Muscle of arm (tissue), 12 donors: Measurements from ENCODE around the gene TUBB3. TPM values are rescaled to one million over a fixed set of nuclear protein-coding genes. Genes with fewer than 3 reads are reported as not detected.

Source experiments
- polyA plus RNA-seq, 12 donors: library from polyadenylated mRNA; unstranded; fragments of 120-200 nt; gene quantifications; one replicate each; pipeline ENCODE4 v1.2.1, GENCODE V29; 2013; ENCODE audit not compliant: insufficient read length in 12 of 12

The TUBB3 gene
- polyA plus RNA-seq, 12 donors, result 4.8 to 36.9 (median 8.4) TPM; not detected in 1

Other genes with a start within 250 kb of the TUBB3 start
- 10 to 100 TPM in 11 of 12 donors, not detected in 1; 39.0 to 72.1 (median 46.5) TPM for gene CDK10, start 236.7 kb upstream of the TUBB3 start, polyA plus RNA-seq
- gene SPATA2L, start 221.6 kb upstream of the TUBB3 start, polyA plus RNA-seq, result 1 to 10 TPM in 10 of 12 donors, not detected in 2; 1.2 to 3.3 (median 1.7) TPM
- gene VPS9D1, start 202.4 kb upstream of the TUBB3 start, polyA plus RNA-seq, result 10 to 100 TPM in 4 of 12 donors, 1 to 10 TPM in 7, not detected in 1; 7.0 to 16.5 (median 9.4) TPM
- 10 to 100 TPM in 11 of 12 donors, not detected in 1; 15.7 to 35.5 (median 20.8) TPM for gene ZNF276, start 201.8 kb upstream of the TUBB3 start, polyA plus RNA-seq
- 10 to 100 TPM in 10 of 12 donors, 1 to 10 TPM in 1, not detected in 1; 8.4 to 31.8 (median 14.8) TPM for gene FANCA, start 106.7 kb upstream of the TUBB3 start, polyA plus RNA-seq
- gene SPIRE2, start 94.9 kb upstream of the TUBB3 start, polyA plus RNA-seq, result 1 to 10 TPM in 11 of 12 donors, not detected in 1; 1.3 to 7.5 (median 2.8) TPM
- 100 to 1,000 TPM in 3 of 12 donors, 10 to 100 TPM in 8, not detected in 1; 82.4 to 173 (median 90.2) TPM for gene TCF25, start 49.8 kb upstream of the TUBB3 start, polyA plus RNA-seq
- gene MC1R, start 4.5 kb upstream of the TUBB3 start, polyA plus RNA-seq, result 1 to 10 TPM in 10 of 12 donors, not detected in 2; 1.1 to 4.0 (median 1.8) TPM
- 10 to 100 TPM in 11 of 12 donors, not detected in 1; 21.4 to 45.0 (median 29.1) TPM for gene DEF8, start 25.4 kb downstream of the TUBB3 start, polyA plus RNA-seq
- gene DBNDD1, start 96.1 kb downstream of the TUBB3 start, polyA plus RNA-seq, result 10 to 100 TPM in 2 of 12 donors, 1 to 10 TPM in 9, not detected in 1; 5.1 to 13.4 (median 8.9) TPM
- under 1 TPM in 3 of 12 donors, not detected in 9; 0.13 to 0.36 (median 0.32) TPM for gene PRDM7, start 154.0 kb downstream of the TUBB3 start, polyA plus RNA-seq